GM18909 (cell line): ENCODE measurements around the gene KRT17.
"Not testable (repeated sequence)": the region's sequence is repeated elsewhere in the genome, so short reads cannot be mapped to it uniquely, and the experiment has no call there.

Experiments used
- ATAC-seq: cut with Tn5 transposase; IDR thresholded peaks from one replicate; pipeline ENCODE4 v1.9.1; 2021; ENCODE audit warnings: mild to moderate bottlenecking; ENCODE audit not compliant: unreplicated experiment, poor library complexity

Gene KRT17

GRCh38 chr17:41606930-41607329 is 17.4 kb downstream of the KRT17 start:
- ATAC-seq = not testable (repeated sequence)

GRCh38 chr17:41602524-41602923 is 21.9 kb downstream of the KRT17 start:
- ATAC-seq = no peak

- no peak for ATAC-seq
Measured at GRCh38 chr17:41600318-41600717, 24.1 kb downstream of the KRT17 start.

- ATAC-seq = no peak
Measured at GRCh38 chr17:41599680-41600079, 24.7 kb downstream of the KRT17 start.

- ATAC-seq = no peak
Measured at GRCh38 chr17:41595585-41595984, 28.8 kb downstream of the KRT17 start.

- ATAC-seq = no peak
Measured at GRCh38 chr17:41594363-41594915, 29.9 kb downstream of the KRT17 start.

GRCh38 chr17:41593306-41593981 is 30.9 kb downstream of the KRT17 start:
- no peak for ATAC-seq

- no peak for ATAC-seq
Measured at GRCh38 chr17:41592601-41593305, 31.6 kb downstream of the KRT17 start.

GRCh38 chr17:41589301-41589700 is 35.1 kb downstream of the KRT17 start:
- no peak for ATAC-seq

- no peak for ATAC-seq
Measured at GRCh38 chr17:41588126-41588810, 36.1 kb downstream of the KRT17 start.

- ATAC-seq = no peak
Measured at GRCh38 chr17:41586863-41587495, 37.4 kb downstream of the KRT17 start, which contains the start of gene KRT14. Gene KRT14, minus strand, starts transcription at chr17:41586895. Its CDS starts 61 bp downstream, at chr17:41586834.

- no peak for ATAC-seq
Measured at GRCh38 chr17:41585301-41586056, 38.9 kb downstream of the KRT17 start.

GRCh38 chr17:41584331-41584927 is 39.9 kb downstream of the KRT17 start:
- not testable (repeated sequence) for ATAC-seq

GRCh38 chr17:41583137-41584127 is 40.9 kb downstream of the KRT17 start:
- no peak for ATAC-seq

GRCh38 chr17:41582061-41582968 is 42.1 kb downstream of the KRT17 start:
- not testable (repeated sequence) for ATAC-seq

GRCh38 chr17:41581366-41582060 is 42.9 kb downstream of the KRT17 start:
- ATAC-seq = no peak
